Endothelial cell (in vitro differentiated cells): ENCODE results near the gene AGPAT2. TPM values are rescaled to one million over a fixed set of nuclear protein-coding genes. Genes with fewer than 3 reads are reported as not detected.

Source experiments
- DNase-seq: peaks from one replicate; pipeline ENCODE4 v3.0.0; 2021; ENCODE audit warnings: low spot score
- H3K27ac Mint-ChIP-seq: one replicate; pipeline ENCODE4 v1.8.0; 2021; ENCODE audit warnings: mixed read lengths, inconsistent platforms; ENCODE audit not compliant: unreplicated experiment
- H3K27me3 Mint-ChIP-seq: one replicate; pipeline ENCODE4 v1.8.0; 2021; ENCODE audit warnings: mild to moderate bottlenecking, moderate library complexity, mixed read lengths, inconsistent platforms; ENCODE audit not compliant: unreplicated experiment
- H3K36me3 Mint-ChIP-seq: one replicate; pipeline ENCODE4 v1.8.0; 2021; ENCODE audit warnings: mild to moderate bottlenecking, low read depth, mixed read lengths, inconsistent platforms; ENCODE audit not compliant: unreplicated experiment
- H3K4me1 Mint-ChIP-seq: one replicate; pipeline ENCODE4 v1.8.0; 2021; ENCODE audit warnings: mild to moderate bottlenecking, mixed read lengths, inconsistent platforms; ENCODE audit not compliant: unreplicated experiment
- H3K4me3 Mint-ChIP-seq: one replicate; pipeline ENCODE4 v1.8.0; 2021; ENCODE audit warnings: mild to moderate bottlenecking, mixed read lengths, inconsistent platforms; ENCODE audit not compliant: unreplicated experiment
- H3K9me3 Mint-ChIP-seq: one replicate; pipeline ENCODE4 v1.8.0; 2021; ENCODE audit warnings: mixed read lengths, inconsistent platforms; ENCODE audit not compliant: unreplicated experiment
- total RNA-seq: library from RNA; stranded (reverse); fragmentation: NEBNext Ultra II Directional; extraction: Animal tissue kit (Norgen Biotek cat#: 25700); gene quantifications from one replicate; pipeline ENCODE4 v1.2.1, GENCODE V29; 2021; ENCODE audit not compliant: unreplicated experiment
- TF ChIP-seq, protein P1 (sequence below): fragments of 200-600 bp; sonication (generic); IDR thresholded peaks from one replicate; pipeline ENCODE4 v1.5.0; 2021; ENCODE audit warnings: antibody characterized with exemption; ENCODE audit not compliant: unreplicated experiment

The AGPAT2 gene
- total RNA-seq, 1 donor from 2014 or later = 38.9 TPM

DNA sequence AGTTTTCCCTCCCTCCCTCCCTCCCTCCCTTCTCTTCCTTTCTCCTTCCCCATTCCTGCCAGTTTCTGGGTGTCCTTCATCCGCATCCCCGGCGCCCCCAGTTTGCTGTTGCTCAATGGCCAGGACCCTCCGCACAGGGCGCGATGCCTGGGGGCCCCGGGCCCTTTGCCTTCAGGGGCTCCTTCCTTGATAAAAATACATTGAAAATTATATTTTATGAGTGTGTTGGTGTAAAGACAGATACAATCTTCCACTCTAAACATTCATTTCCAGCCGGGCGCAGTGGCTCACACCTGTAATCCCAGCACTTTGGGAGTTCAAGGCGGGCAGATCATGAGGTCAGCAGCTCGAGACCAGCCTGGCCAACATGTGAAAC lies 7.6 kb upstream of the AGPAT2 start:
- H3K27ac Mint-ChIP-seq = no peak overlapping the region
- TF ChIP-seq, protein P1, sequence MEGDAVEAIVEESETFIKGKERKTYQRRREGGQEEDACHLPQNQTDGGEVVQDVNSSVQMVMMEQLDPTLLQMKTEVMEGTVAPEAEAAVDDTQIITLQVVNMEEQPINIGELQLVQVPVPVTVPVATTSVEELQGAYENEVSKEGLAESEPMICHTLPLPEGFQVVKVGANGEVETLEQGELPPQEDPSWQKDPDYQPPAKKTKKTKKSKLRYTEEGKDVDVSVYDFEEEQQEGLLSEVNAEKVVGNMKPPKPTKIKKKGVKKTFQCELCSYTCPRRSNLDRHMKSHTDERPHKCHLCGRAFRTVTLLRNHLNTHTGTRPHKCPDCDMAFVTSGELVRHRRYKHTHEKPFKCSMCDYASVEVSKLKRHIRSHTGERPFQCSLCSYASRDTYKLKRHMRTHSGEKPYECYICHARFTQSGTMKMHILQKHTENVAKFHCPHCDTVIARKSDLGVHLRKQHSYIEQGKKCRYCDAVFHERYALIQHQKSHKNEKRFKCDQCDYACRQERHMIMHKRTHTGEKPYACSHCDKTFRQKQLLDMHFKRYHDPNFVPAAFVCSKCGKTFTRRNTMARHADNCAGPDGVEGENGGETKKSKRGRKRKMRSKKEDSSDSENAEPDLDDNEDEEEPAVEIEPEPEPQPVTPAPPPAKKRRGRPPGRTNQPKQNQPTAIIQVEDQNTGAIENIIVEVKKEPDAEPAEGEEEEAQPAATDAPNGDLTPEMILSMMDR = no peak

GRCh38 chr9:136694163-136694871 lies 7.1 kb upstream of the AGPAT2 start:
- DNase-seq = peak; percentile 85
- TF ChIP-seq, protein P1 = peak; percentile 47
- Mint-ChIP-seq H3K36me3 (no peaks in the 10 kb centered on the region), H3K27me3 (peaks cover 5% of the 10 kb centered on the region), H3K4me1 (peaks cover 19% of the 10 kb centered on the region), H3K9me3 (no peaks in the 10 kb centered on the region), H3K4me3 (no peak overlapping the region), H3K27ac (no peak overlapping the region)

More for the DNA sequence above, 7.6 kb upstream of the AGPAT2 start:
- no peak for DNase-seq
- no peaks in the 10 kb centered on the region for H3K36me3 Mint-ChIP-seq
- H3K27me3 Mint-ChIP-seq = peaks cover 4% of the 10 kb centered on the region
- no peaks in the 10 kb centered on the region for H3K9me3 Mint-ChIP-seq
- H3K4me1 Mint-ChIP-seq = peaks cover 19% of the 10 kb centered on the region
- no peak overlapping the region for H3K4me3 Mint-ChIP-seq

GRCh38 chr9:136693490-136694162 lies 6.4 kb upstream of the AGPAT2 start:
- Mint-ChIP-seq H3K27ac (no peak overlapping the region), H3K4me3 (peak overlapping the region; percentile 58), H3K27me3 (peaks cover 8% of the 10 kb centered on the region), H3K9me3 (no peaks in the 10 kb centered on the region), H3K36me3 (no peaks in the 10 kb centered on the region), H3K4me1 (peaks cover 17% of the 10 kb centered on the region)
- no peak for DNase-seq
- TF ChIP-seq, protein P1 = no peak

DNA sequence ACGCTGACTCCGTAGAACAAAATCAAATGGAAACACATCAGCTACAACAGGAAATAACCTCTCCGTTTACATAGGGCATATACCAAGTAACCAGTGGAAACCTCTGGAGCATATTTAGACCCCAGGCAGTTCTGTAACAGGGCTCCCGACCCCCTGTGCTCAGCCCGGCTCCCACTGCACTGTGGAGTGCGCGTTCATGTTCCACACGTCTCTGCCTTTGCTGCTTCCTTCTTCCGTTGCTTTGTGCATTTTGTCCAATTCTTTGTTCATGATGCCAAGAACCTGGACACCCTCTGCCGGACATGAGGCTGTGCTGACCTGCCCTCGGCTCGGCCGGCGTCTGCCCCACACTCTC lies 5.9 kb upstream of the AGPAT2 start:
- Mint-ChIP-seq H3K9me3 (no peaks in the 10 kb centered on the region), H3K4me3 (peak overlapping the region; percentile 58), H3K27me3 (peaks cover 8% of the 10 kb centered on the region), H3K36me3 (no peaks in the 10 kb centered on the region), H3K4me1 (peaks cover 15% of the 10 kb centered on the region), H3K27ac (no peak overlapping the region)
- no peak for DNase-seq
- TF ChIP-seq, protein P1 = no peak
